ENCODE results near the gene PDGFD.

The PDGFD gene

GRCh38 chr11:104001561-104002056 is 162.3 kb downstream of the PDGFD start:
- no peak for DNase-seq

DNA sequence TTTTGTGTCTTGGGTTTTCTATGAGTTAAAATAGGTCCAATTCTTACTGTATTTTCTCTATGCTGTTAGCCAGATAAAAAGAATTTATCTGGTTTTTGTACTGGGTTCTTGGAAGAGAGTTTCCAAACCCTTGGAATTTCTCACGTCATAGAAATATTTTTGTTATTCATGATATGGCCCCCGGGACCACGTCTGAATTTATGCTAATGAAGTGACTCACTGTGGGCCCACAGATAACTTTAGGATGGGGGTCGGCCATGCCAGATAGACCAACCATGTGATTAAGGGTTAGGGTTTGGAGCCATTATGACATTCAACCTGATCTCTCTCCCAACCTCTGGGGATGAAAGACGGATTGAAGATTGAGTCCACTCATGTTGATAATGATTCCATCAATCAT is 163.1 kb downstream of the PDGFD start:
- DNase-seq = no peak

DNA sequence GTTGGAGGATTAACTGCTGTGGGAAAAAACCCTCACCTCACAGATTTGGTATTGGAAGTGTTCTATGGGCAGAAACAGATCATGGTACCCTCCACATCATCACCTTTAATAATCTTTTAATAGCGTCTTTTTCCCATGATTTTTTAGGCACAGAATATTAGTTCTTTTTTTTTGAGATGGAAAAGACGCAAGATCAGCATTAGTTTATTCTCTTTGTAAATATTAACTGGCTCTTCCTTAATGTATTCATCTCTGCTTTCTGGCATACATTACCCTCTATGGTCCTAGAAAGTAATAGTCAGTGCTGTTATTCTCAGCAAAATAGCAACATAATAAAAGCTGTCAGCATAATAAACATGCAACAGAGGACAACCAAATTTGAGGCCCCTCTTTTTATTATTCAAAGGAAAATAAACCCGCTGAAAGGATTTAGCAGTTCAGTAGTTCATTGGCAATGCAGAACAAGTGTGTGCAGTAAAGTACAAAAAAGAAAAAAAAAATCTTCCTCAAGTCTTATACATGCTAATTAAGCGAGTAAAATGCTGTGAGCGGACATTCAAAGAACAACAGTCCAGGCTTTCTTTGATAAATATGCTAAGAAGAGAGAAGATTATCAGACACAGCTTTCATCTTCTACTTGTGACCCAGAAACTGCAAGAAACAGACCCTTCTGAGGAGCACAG is 165.0 kb downstream of the PDGFD start:
- no peak for DNase-seq

GRCh38 chr11:103997082-103997481 is 166.9 kb downstream of the PDGFD start:
- DNase-seq = no peak

- no peak for DNase-seq
Observed at GRCh38 chr11:103995896-103996295, 168.1 kb downstream of the PDGFD start.

- no peak for DNase-seq
Observed at GRCh38 chr11:103994518-103994917, 169.4 kb downstream of the PDGFD start.

- no peak for DNase-seq
Observed at GRCh38 chr11:103994094-103994493, 169.9 kb downstream of the PDGFD start.

- no peak for DNase-seq
Observed at GRCh38 chr11:103993507-103993906, 170.4 kb downstream of the PDGFD start.

DNA sequence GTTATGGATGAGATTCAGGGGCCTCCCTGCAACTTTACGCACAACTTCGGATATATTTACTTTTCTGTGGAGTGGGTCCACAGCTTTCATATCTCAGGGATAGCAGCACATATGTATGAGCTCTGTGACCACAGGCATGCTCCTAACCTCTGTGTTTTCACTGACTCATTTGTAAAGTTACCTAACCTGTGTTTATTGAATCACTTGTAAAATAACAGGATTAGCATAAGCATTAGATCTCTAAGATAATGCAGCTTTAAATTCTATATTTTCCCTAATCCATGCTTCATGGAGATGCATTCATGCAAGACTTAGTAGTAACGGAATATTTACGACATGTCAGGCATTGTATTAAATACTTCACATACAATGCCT is 175.4 kb downstream of the PDGFD start:
- no peak for DNase-seq

GRCh38 chr11:103987629-103988594 is 176.0 kb downstream of the PDGFD start:
- no peak for DNase-seq

DNA sequence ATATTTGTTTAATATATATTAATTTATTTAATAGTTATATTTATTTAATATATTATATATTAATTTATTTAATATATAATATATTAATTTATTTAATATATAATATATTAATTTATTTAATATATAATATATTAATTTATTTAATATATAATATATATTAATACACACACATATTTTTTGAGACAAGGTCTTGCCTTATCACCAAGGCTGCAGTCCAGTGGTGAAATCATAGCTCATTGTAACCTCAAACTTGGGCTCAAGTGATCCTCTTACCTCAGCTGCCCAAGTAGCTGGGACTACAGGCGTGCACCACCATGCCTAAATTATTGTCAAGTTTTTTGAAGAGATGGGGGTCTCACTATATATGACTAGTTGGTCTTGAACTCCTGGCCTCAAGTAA is 178.9 kb downstream of the PDGFD start:
- DNase-seq = no peak

DNA sequence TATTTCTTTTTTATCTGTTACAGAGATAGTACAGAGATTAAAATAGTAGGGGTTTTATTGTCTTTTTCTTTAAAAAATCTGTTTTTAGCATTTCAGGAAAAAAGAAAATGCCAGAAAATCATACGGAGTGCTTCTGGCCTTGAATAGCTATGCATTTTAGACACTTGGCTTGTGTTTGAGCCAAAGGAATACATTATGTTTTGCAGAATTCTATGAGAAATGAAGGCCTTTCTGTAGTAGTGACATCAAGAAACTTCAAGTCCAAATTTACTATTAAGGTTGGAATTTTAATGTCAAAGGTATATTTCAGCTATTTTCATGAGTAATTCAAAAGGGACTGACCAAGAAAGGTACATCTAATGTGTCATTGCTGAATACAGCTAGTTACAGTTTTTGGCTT is 183.8 kb downstream of the PDGFD start:
- DNase-seq = no peak

DNA sequence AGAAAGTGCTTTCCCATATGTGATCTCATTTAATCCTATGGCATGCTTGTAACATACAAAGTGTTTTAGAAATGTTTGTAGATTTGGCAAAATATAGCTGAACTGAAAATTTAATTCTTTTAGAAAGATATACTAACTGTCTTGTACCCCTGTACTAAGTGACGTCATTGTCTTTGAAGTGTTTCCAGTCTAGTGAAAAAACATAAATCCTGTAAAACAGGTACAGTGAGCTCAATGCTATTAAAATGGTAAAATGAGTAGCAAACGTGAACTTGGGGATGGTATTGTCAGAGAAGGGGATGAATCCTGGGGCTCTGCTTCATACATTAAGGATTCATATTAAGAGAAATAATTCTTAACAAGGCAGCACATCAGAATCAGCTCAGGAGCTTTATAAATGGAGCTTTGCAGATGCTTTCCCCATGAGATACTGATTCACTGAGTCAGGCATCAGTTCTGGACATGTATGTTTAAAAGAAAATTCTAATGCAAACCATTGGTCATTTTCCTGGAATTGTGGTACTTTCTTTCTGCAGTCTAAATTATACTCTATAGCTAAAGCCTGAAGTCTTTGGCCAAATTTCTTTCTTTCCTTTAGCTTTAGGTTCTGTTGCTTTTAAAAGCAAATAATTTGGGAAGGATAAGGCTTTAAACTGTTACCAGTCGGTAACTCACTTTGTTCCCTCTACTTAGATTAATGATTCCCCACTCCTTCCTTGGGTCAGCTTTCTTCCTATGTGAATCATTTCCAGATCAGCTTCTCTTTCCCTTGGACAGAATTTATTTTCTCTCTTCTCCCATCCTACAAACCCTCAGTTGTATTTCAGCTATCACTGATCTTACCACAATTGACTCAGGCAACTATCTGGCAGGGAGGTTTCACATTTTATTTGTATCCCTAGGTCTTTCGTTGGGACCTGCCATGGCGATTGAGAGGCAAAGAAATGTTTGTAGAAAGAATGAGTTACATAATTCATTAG is 185.0 kb downstream of the PDGFD start:
- no peak for DNase-seq

GRCh38 chr11:103972013-103972412 is 191.9 kb downstream of the PDGFD start:
- no peak for DNase-seq

- no peak for DNase-seq
Observed at GRCh38 chr11:103970701-103971249, 193.2 kb downstream of the PDGFD start.

GRCh38 chr11:103968685-103969084 is 195.3 kb downstream of the PDGFD start:
- DNase-seq = no peak

GRCh38 chr11:103967985-103968384 is 196.0 kb downstream of the PDGFD start:
- DNase-seq = no peak

GRCh38 chr11:103964390-103964789 is 199.6 kb downstream of the PDGFD start:
- no peak for DNase-seq

DNA sequence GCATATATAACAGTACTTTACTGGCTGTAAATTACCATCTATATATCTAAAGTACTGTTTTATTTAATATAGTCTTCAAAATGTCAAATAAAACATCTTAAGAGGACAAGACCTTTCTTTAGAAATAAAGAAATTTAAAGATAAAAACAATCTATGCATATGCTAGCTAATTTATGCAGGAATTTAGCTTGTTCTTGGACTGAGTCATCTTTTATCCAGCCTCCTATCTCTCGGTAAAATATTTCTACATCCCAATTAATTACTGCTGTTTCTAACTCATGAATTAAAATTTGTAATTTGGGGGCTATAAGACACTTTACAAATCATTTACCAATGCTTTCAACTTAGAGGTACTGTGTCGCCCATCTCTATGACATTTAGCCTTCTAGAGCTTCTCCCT is 200.3 kb downstream of the PDGFD start:
- DNase-seq = no peak

DNA sequence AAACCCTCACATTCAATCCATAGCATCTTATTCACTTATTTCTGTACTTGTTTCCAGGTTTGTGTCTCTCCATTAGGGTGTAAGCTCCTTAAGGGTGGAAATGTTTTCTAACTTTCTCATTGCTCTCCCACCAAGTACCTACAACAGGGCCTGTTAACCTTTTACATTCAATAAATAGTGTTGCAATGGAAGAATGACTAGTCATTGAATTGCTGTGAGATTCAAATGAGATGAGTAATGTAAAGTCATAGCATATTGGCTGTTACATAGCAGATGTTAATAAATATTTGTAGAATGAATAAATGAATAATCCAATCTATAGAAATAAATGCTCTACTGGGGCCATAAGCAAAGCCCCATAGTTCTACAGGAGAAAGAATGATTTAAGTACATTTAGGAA is 202.9 kb downstream of the PDGFD start:
- no peak for DNase-seq

- DNase-seq = no peak
Observed at GRCh38 chr11:103960108-103960507, 203.8 kb downstream of the PDGFD start.

Data from amygdala (tissue), 56 donors.